HepG2 (cell line): ENCODE results near the gene NUP153. TPM values are rescaled to one million over a fixed set of nuclear protein-coding genes. Genes with fewer than 3 reads are reported as not detected.

ENCODE experiments used
- BCL3 ChIP-seq: sonication (generic); formaldehyde crosslinking; IDR thresholded peaks from 2 replicates; pipeline ENCODE4 v1.5.1; 2020; ENCODE audit warnings: mild to moderate bottlenecking, missing genetic modification reagents, moderate library complexity
- EHMT2 ChIP-seq: fragments of 200-600 bp; sonication (generic); IDR thresholded peaks from 2 replicates; pipeline ENCODE4 v1.7.0; 2017; ENCODE audit warnings: antibody characterized with exemption, low read depth, low read length, borderline replicate concordance
- IKZF5 ChIP-seq: IDR thresholded peaks from 2 replicates; pipeline ENCODE4 v1.6.1; 2018; ENCODE audit warnings: missing genetic modification reagents, mild to moderate bottlenecking, missing compliant biosample characterization
- JDP2 ChIP-seq: sonication (generic); formaldehyde crosslinking; IDR thresholded peaks from 2 replicates; pipeline ENCODE4 v1.8.1; 2022; ENCODE audit warnings: missing genetic modification reagents, borderline replicate concordance
- KDM2A ChIP-seq: sonication (generic); formaldehyde crosslinking; IDR thresholded peaks from 2 replicates; pipeline ENCODE4 v1.4.0; 2020; ENCODE audit warnings: low read depth, missing genetic modification reagents, borderline replicate concordance
- MED1 ChIP-seq: sonication (generic); formaldehyde crosslinking; IDR thresholded peaks from 2 replicates; pipeline ENCODE4 v1.4.0; 2020; ENCODE audit warnings: missing genetic modification reagents
- NAIF1 ChIP-seq: sonication (generic); formaldehyde crosslinking; IDR thresholded peaks from 2 replicates; pipeline ENCODE4 v1.5.0; 2020; ENCODE audit warnings: mild to moderate bottlenecking, missing genetic modification reagents, borderline replicate concordance
- NCOA2 ChIP-seq: sonication (generic); formaldehyde crosslinking; IDR thresholded peaks from 2 replicates; pipeline ENCODE4 v1.8.0; 2022; ENCODE audit warnings: inconsistent platforms
- NKX3-1 ChIP-seq: sonication (generic); formaldehyde crosslinking; IDR thresholded peaks from 2 replicates; pipeline ENCODE4 v1.5.0; 2020; ENCODE audit warnings: missing genetic modification reagents
- NR0B2 ChIP-seq: sonication (generic); formaldehyde crosslinking; IDR thresholded peaks from 2 replicates; pipeline ENCODE4 v1.4.0; 2020; ENCODE audit warnings: mild to moderate bottlenecking, missing genetic modification reagents
- SIN3B ChIP-seq: fragments of 150-350 bp; IDR thresholded peaks from 2 replicates; pipeline ENCODE4 v1.6.1; 2014; ENCODE audit warnings: low read length
- TCF7 ChIP-seq: sonication (generic); IDR thresholded peaks from 2 replicates; pipeline ENCODE4 v1.6.1; 2016; ENCODE audit warnings: antibody characterized with exemption, low read depth
- ZFYVE20 ChIP-seq: sonication (generic); formaldehyde crosslinking; IDR thresholded peaks from 2 replicates; pipeline ENCODE4 v1.8.0; 2023; ENCODE audit warnings: low read depth, mild to moderate bottlenecking, moderate library complexity, missing genetic modification reagents, borderline replicate concordance
- ZMAT3 ChIP-seq: sonication (generic); formaldehyde crosslinking; conservative IDR thresholded peaks from 2 replicates; pipeline ENCODE4 v1.7.0; 2021; ENCODE audit warnings: missing genetic modification reagents
- ZNF354B ChIP-seq: sonication (generic); formaldehyde crosslinking; IDR thresholded peaks from 2 replicates; pipeline ENCODE4 v1.8.0; 2022; ENCODE audit warnings: mild to moderate bottlenecking, missing genetic modification reagents
- ZNF367 ChIP-seq: sonication (generic); formaldehyde crosslinking; IDR thresholded peaks from 2 replicates; pipeline ENCODE4 v1.4.0; 2020; ENCODE audit warnings: missing genetic modification reagents, borderline replicate concordance
- ZNF563 ChIP-seq: sonication (generic); formaldehyde crosslinking; IDR thresholded peaks from 2 replicates; pipeline ENCODE4 v1.8.0; 2022; ENCODE audit warnings: mild to moderate bottlenecking, moderate library complexity, missing genetic modification reagents
- ZNF7 ChIP-seq: IDR thresholded peaks from 2 replicates; pipeline ENCODE4 v1.6.1; 2016; ENCODE audit warnings: missing biosample characterization, missing genetic modification reagents
- ZNF710 ChIP-seq: sonication (generic); formaldehyde crosslinking; IDR thresholded peaks from 2 replicates; pipeline ENCODE4 v1.5.0; 2020; ENCODE audit warnings: mild to moderate bottlenecking, missing genetic modification reagents, borderline replicate concordance
- ZNF749 ChIP-seq: sonication (generic); formaldehyde crosslinking; IDR thresholded peaks from 2 replicates; pipeline ENCODE4 v1.8.0; 2022; ENCODE audit warnings: mild to moderate bottlenecking, missing genetic modification reagents, moderate library complexity, borderline replicate concordance
- ZNF781 ChIP-seq: sonication (generic); formaldehyde crosslinking; IDR thresholded peaks from 2 replicates; pipeline ENCODE4 v1.5.1; 2020; ENCODE audit warnings: borderline replicate concordance, mild to moderate bottlenecking, missing genetic modification reagents; ENCODE audit errors: not compliant biosample characterization
- ZNF800 ChIP-seq: sonication (generic); formaldehyde crosslinking; IDR thresholded peaks from 2 replicates; pipeline ENCODE4 v1.4.0; 2020; ENCODE audit warnings: missing genetic modification reagents
- ZSCAN25 ChIP-seq: sonication (generic); formaldehyde crosslinking; IDR thresholded peaks from 2 replicates; pipeline ENCODE4 v1.8.0; 2022; ENCODE audit warnings: mild to moderate bottlenecking, missing genetic modification reagents
- polyA plus RNA-seq, 8 experiments: library from polyadenylated mRNA; depleted of rRNA in 3 of 8; stranded (reverse) in 7 of 8; unstranded in 1 of 8; fragments of >200 nt; fragmentation: Illumina TruSeq in 4 of 8; extraction: Trizol in 4 of 8; gene quantifications; 2 replicates each; pipeline versions ENCODE4 v1.2.1 to v1.2.3, GENCODE V29; 2011 to 2016; ENCODE audit warnings: low read depth in 4 of 8, missing spikeins in 1 of 8, mixed read lengths in 1 of 8; ENCODE audit not compliant: insufficient read depth in 1 of 8
- total RNA-seq, 5 experiments: library from RNA; depleted of rRNA; stranded (reverse); fragments of >200 nt; fragmentation: Illumina TruSeq; extraction: Trizol; gene quantifications; 2 replicates each; pipeline ENCODE4 v1.2.3, GENCODE V29; 2016; ENCODE audit warnings: low read depth in 1 of 5

The NUP153 gene
- total and polyA plus RNA-seq, 2 of the 13 experiments (the other 11 are each of a cell fraction or from before 2014, with no cell fraction given): 29.8 to 55.2 TPM

GRCh38 chr6:17599877-17600526, 106.7 kb downstream of the NUP153 start, which contains the start of gene FAM8A1 (continued):
- TF ChIP-seq ZNF710 (CRISPR knock-in tag) (peak; percentile 41; the same call in 1 of the 2 replicates), KDM2A (CRISPR knock-in tag) (peak; percentile 63; the same call in 1 of the 2 replicates), ZNF781 (peak; percentile 89), JDP2 (CRISPR knock-in tag) (no peak), NCOA2 (no peak; the same call in 1 of the 2 replicates), MED1 (no peak; the same call in none of the 2 replicates), IKZF5 (CRISPR knock-in tag) (peak; percentile 69; the same call in 1 of the 2 replicates), ZNF563 (CRISPR knock-in tag) (no peak; the same call in 1 of the 2 replicates), ZMAT3 (CRISPR knock-in tag) (peak; percentile 56; the same call in 1 of the 2 replicates), ZNF7 (CRISPR knock-in tag) (no peak), NR0B2 (CRISPR knock-in tag) (peak; percentile 70), ZNF800 (CRISPR knock-in tag) (no peak), NAIF1 (CRISPR knock-in tag) (0 out of 2 replicates have a peak, but pooled peaks have one; percentile 30), ZSCAN25 (CRISPR knock-in tag) (peak; percentile 56), BCL3 (CRISPR knock-in tag) (peak; percentile 72), TCF7 (no peak), ZNF749 (CRISPR knock-in tag) (no peak), ZNF367 (CRISPR knock-in tag) (peak; percentile 16; the same call in 1 of the 2 replicates), SIN3B (no peak; the same call in 1 of the 2 replicates), ZFYVE20 (no peak), EHMT2 (no peak; the same call in 1 of the 2 replicates), ZNF354B (CRISPR knock-in tag) (peak; percentile 84; the same call in 1 of the 2 replicates), NKX3-1 (CRISPR knock-in tag) (0 out of 2 replicates have a peak, but pooled peaks have one; percentile 51)
